GM18508 (cell line): Measurements from ENCODE around the gene ADRB1.

Experiments used
- ATAC-seq: cut with Tn5 transposase; IDR thresholded peaks from one replicate; pipeline ENCODE4 v1.9.1; 2021; ENCODE audit warnings: moderate number of reproducible peaks; ENCODE audit not compliant: insufficient read depth, unreplicated experiment

ADRB1 gene

DNA sequence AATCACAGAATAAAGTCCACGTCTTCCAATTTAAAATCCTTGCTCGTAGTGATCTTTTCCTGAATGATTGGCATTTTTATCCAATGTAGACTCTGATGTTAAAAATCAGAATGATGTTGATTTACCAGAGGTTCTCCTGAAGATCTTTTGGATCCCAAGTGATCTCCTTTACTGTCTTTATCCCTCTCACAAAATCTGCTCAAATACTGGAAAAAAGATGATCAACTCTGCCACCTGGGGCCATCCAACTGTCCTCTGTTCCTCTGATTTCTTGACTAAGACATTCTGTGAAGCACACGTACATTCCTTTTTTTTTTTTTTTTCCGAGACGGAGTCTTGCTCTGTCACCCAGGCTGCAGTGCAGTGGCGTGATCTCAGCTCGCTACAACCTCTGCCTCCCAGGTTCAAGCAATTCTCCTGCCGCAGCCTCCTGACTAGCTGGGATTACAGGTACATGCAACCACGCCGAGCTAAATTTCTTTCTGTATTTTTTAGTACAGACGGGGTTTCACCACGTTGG lies 18.0 kb upstream of the ADRB1 start:
- no peak for ATAC-seq

DNA sequence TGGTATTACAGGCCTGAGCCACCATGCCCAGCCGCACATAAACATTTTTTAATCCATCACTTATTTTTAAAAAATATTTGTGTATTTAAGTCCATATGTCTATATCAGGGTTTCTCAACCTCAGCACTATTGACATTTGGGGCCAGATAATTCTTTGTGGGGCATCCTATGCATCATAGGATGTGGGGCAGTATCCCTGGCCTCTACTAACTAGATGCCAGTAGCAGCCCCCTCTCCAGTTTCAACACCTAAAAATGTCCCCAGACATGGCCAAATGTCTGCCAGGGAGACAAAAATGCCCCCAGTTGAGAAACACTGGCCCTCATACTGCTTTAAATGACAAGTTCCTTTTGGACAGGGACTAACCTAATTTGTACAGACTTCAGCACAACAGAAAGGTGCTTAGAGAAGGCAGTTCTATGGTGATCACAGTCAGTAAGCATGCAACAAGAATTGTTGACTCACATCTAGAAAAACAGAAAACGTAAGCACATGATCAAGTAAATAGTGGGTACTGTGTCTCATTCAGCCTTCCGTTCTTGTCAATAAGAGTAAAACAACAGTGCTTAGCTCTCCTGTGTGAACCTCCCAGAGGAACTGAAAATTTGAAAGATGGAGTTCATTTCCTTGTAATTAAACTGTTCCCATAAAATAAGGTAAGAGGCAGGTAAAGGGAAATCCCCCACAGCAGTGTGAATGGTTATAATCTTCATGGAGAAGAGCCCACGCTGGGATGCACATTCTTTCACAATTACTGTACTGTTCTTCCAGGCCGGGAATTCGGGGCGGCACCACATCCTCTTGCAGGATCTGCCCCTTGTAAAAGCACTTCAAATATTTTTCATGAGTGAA lies 17.3 kb upstream of the ADRB1 start:
- ATAC-seq, result no peak

DNA sequence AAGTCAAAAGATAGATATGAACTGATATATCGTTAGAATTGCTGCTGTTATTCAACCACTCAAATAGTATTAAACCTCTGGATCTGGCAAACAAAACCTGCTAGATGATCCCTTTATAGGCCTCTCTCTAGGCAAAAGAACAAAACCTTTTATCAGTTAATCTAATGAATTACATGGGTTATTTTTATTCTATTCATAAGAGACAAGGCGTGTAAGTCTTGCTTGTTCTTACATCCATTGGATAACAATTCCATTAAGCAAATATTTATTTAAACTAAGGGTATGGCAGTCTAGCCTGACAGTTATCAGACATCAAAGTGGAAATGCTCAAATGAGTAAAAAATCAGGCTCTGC lies 16.6 kb upstream of the ADRB1 start:
- ATAC-seq, result no peak

DNA sequence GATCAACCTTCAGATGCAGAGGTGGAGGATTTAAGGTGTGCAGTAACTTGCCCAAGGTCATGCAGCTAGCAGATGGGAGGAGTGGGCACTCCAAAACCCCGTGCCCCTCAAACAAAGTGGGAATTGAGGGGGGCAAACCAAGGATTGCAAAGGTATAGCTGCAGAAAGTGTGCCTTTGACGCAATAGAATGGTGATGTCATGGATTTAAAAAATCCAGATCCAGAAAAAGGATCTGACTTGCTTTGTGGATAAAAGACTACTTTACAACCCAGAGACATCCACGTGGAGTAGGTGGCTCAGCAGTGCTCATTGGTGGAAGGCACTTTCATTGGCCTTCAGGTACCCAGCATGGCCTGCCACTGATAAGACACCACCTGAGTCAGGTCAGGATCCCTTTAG lies 15.7 kb upstream of the ADRB1 start:
- no peak for ATAC-seq

DNA sequence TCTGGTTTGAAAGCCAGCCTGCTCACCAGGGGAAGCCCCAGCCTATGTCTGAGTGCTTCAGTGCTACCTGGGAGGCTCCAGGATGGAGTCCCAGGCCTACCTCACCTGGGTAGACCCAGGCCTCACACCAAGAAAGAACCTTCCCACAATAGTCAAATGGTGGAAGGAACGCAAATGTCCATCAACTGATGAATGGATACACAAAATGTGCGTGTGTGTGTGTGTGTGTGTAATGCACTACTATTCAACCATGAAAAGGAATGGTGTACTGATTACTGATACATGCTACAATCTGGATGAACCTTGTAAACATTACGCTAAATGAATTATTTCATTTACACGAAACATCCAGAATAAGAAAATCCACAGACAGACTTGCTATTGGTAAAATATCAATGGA lies 15.2 kb upstream of the ADRB1 start:
- ATAC-seq, result no peak

DNA sequence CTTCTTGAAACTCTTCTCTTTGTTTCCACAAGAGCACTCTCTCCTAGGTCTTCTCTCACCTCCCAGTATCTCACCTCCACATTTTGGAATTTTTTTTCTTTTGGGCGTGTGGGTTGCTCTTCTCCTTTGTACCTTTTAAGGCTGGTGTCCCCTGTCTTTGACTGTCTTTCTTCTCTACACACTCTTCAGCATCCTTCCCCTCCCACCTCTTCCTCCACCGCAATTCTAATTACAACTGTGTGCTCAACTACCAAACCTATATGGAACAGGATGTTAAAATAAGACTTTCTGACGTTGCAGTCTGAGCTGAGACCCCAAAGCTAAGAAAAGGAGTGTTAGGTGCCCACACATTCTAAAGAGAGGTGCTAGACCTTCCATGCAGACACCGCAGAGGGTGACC lies 14.0 kb upstream of the ADRB1 start:
- ATAC-seq, result no peak

DNA sequence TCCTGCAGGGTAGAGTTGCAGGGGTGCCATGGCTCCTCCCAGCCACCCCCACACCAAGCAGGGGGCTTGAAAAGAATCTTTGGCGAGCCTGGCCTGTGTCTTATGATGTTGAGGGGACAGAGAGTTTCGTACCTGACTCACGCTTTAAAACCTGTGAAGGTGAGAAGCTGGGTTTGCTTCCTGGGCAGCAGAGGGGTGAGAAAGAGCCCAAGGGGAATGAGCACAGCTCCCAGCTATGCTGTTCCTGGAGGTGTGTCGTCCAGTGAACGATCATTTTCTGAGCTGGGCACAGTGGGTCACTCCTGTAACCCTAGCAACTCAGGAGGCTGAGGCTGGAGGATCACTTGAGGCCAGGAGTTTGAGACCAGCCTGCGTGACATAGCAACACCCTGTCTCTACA lies 13.5 kb upstream of the ADRB1 start:
- ATAC-seq, result no peak

DNA sequence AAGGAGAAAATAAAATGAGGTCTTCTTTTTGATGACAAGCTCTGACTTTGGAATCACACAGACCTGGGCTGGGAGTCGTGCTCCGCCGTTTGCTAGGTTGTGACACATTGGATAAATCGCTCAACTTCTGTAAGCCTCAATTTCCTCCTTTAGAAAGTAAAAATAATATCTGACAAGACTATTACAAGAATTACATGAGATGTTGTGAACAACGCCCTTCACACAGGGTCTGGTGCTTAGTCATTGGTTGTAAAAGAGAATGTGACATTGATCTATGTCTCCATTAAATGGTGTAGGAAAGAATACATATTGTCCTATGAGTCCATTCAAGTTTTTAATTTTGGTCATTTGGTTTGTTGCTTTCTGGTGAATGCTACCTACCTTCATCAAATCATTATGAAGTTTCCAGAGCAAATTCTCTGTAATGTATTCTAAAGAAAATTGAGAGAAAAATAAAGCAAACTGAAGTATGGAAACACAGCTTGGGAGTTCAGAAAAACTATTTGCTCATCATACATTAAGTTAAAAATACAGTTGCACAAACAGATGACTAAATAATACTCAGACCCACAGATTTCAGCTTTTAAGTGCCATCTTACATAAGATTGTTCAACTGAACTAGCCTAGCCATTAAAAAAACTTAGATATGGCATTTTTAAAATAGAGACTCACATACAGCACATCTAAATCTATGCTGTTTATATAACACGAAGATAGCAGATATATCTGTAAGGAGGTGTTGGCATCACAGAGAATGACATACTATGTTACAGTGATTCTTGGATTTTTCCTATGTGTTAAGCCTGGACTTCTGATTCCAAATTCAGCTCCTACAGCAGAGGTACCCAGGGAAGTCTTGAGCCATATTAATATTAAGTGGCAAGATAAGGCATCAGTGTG lies 12.3 kb upstream of the ADRB1 start:
- no peak for ATAC-seq

DNA sequence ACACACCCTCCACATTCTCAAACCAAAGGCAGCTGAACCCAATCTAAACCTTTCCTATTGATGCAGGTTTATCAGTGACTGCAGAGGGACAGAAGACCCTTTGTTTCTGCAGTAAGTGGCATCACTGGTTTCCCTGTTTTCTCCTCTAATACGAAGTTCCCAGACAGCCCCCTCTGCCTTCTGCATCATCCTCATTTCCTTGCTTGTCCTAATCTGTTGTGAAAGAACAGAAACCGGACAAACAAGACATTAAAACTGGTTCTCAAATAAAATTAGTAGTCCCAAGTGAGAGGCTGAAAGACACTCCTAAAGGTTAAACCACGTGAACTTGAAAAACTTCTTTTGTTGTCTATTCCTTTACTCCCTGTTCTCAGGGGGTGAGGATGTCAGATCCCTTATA lies 10.1 kb upstream of the ADRB1 start:
- ATAC-seq, result no peak

DNA sequence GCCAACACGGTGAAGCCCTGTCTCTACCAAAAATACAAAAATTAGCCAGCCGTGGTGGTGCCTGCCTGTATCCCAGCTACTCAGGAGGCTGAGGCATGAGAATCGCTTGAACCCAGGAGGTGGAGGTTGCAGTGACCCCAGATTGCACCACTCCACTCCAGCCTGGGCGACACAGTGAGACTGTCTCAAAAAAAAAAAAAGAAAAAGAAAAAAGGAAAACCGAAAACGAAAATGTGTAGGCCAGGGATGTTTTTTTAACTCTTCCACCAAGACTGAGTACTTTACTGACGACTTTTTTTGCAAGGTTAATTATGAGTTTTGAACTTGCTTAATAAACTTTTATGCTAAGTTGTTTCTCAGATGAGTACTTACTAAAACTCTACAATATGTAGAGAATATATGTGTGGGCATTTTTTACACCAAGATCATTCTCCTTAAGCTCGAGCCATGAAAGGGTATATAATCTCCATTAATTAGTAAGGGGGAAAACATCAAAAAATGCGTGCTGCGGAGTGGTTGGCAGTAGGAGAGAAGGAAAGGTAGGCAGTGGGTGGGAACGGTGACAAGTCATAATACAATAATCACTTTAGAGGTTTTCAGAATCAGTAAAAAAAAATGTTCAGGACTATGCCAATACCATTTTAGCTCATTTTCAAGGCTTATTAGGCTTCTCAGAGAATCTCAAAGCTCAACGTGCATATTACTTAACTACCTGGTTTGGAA lies 8.6 kb upstream of the ADRB1 start:
- no peak for ATAC-seq

DNA sequence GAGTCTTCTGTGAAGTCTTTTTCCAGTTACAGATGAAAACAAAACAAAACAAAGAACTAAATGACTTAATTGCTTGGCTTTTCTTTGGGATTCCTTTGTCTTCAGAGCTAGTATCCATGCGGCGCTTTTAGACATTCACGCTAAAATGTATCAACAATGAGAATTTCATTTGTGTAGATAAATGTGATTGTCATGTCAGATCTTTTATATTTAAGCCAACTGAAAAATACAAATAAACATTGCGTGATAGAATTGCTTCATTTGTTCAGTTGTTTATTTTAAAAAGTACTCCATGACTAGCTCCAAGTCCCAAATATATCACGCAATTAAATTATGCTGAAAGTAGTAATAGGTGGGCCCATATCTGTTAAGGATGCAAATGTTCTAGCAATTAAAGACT lies 7.9 kb upstream of the ADRB1 start:
- ATAC-seq, result no peak

DNA sequence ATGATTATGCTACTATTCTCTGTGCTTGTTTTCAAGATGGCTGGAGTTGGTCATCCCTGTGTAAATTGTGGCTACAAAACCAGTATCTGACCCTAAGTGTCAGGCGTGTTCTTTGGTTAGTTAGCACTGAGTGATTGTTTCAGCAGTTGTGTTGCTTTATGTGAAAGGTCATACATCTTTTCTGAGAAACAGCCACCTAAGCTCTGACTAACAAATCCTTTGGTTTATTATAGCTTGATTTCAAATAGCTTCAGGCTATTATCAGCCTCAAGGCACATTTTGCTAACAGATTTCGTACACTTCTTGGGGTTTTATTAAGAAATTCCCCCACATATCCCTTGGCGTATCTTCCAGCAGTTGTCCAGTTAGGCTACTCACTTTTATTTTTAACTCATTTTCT lies 4.8 kb upstream of the ADRB1 start:
- no peak for ATAC-seq

DNA sequence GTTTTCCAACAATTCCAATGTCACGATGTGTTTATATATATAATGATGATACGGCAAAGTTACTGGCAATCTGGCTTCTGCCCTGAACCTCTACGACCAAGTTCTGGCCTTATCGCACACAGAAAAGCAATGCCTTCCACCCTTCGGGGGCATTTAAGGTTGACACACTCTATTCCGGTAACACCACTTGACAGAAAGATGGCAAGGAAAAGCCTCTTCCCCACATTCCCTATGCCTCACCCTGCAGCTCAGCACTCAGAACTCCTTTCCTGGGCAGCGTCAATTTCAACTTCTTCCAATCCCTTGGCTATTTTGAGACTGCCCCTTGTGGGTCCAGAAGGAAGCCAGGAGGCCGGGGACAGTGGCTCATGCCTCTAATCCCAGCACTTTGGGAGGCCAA lies 2.5 kb upstream of the ADRB1 start:
- no peak for ATAC-seq

DNA sequence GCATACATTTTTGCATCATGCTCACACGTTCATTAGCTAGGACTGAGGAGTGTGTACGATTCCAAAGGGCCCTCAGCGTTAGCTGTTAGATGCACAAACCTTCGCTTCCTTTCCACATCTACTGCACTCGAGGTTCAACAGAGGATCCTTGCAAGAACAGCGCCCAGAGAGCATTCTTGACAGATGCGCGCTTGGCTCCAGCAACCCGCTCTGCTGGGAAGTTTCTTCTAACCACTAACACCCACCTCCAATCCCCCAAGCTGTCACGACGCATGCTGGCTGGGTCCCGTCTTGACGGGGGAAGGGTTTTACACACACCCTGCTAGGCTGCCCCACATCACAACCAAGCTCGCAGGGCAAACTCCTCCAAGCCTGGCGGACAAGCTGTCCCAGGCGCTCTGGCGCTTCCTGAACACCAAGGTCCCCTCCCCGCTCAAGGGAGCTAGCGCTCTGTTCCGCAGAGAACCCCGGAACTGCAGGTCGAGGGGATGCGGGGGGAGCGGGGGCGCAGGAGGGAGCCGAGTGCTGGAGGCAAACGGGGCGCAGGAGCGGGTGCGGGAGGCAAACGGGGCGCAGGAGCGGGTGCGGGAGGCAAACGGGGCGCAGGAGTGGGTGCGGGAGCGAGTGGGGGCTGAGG lies 653 bp upstream of the ADRB1 start:
- ATAC-seq, result no peak

DNA sequence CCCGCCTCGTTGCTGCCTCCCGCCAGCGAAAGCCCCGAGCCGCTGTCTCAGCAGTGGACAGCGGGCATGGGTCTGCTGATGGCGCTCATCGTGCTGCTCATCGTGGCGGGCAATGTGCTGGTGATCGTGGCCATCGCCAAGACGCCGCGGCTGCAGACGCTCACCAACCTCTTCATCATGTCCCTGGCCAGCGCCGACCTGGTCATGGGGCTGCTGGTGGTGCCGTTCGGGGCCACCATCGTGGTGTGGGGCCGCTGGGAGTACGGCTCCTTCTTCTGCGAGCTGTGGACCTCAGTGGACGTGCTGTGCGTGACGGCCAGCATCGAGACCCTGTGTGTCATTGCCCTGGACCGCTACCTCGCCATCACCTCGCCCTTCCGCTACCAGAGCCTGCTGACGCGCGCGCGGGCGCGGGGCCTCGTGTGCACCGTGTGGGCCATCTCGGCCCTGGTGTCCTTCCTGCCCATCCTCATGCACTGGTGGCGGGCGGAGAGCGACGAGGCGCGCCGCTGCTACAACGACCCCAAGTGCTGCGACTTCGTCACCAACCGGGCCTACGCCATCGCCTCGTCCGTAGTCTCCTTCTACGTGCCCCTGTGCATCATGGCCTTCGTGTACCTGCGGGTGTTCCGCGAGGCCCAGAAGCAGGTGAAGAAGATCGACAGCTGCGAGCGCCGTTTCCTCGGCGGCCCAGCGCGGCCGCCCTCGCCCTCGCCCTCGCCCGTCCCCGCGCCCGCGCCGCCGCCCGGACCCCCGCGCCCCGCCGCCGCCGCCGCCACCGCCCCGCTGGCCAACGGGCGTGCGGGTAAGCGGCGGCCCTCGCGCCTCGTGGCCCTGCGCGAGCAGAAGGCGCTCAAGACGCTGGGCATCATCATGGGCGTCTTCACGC lies 825 bp downstream of the ADRB1 start:
- no peak for ATAC-seq

DNA sequence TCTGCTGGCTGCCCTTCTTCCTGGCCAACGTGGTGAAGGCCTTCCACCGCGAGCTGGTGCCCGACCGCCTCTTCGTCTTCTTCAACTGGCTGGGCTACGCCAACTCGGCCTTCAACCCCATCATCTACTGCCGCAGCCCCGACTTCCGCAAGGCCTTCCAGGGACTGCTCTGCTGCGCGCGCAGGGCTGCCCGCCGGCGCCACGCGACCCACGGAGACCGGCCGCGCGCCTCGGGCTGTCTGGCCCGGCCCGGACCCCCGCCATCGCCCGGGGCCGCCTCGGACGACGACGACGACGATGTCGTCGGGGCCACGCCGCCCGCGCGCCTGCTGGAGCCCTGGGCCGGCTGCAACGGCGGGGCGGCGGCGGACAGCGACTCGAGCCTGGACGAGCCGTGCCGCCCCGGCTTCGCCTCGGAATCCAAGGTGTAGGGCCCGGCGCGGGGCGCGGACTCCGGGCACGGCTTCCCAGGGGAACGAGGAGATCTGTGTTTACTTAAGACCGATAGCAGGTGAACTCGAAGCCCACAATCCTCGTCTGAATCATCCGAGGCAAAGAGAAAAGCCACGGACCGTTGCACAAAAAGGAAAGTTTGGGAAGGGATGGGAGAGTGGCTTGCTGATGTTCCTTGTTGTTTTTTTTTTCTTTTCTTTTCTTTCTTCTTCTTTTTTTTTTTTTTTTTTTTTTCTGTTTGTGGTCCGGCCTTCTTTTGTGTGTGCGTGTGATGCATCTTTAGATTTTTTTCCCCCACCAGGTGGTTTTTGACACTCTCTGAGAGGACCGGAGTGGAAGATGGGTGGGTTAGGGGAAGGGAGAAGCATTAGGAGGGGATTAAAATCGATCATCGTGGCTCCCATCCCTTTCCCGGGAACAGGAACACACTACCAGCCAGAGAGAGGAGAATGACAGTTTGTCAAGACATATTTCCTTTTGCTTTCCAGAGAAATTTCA lies 1.7 kb downstream of the ADRB1 start:
- no peak for ATAC-seq

DNA sequence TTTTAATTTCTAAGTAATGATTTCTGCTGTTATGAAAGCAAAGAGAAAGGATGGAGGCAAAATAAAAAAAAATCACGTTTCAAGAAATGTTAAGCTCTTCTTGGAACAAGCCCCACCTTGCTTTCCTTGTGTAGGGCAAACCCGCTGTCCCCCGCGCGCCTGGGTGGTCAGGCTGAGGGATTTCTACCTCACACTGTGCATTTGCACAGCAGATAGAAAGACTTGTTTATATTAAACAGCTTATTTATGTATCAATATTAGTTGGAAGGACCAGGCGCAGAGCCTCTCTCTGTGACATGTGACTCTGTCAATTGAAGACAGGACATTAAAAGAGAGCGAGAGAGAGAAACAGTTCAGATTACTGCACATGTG lies 2.4 kb downstream of the ADRB1 start:
- no peak for ATAC-seq

DNA sequence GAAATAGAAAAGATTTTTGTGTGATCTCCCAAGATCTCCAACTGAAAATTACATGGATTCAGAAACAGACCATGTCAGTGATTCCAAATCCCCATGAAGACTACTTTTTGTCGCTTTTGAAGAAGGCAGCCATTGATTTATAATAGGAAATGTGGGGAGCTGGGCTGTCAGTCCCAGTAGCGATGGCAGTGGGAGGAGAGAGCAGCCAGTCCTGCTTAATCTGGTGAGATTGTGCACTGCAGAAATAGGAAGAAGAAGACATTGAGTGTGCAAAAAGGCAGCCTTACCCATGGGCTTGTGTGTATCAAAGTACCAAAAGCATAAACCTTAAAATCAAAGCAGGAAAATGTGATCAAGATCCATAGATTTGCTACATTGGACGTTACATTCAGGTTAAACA lies 4.8 kb downstream of the ADRB1 start:
- no peak for ATAC-seq
